Measurements from ENCODE around the gene PIK3R1. TPM values are rescaled to one million over a fixed set of nuclear protein-coding genes. Genes with fewer than 3 reads are reported as not detected.

PIK3R1 gene
- total RNA-seq, 2 donors from 2014 or later: 29.8 to 30.2 TPM

DNA sequence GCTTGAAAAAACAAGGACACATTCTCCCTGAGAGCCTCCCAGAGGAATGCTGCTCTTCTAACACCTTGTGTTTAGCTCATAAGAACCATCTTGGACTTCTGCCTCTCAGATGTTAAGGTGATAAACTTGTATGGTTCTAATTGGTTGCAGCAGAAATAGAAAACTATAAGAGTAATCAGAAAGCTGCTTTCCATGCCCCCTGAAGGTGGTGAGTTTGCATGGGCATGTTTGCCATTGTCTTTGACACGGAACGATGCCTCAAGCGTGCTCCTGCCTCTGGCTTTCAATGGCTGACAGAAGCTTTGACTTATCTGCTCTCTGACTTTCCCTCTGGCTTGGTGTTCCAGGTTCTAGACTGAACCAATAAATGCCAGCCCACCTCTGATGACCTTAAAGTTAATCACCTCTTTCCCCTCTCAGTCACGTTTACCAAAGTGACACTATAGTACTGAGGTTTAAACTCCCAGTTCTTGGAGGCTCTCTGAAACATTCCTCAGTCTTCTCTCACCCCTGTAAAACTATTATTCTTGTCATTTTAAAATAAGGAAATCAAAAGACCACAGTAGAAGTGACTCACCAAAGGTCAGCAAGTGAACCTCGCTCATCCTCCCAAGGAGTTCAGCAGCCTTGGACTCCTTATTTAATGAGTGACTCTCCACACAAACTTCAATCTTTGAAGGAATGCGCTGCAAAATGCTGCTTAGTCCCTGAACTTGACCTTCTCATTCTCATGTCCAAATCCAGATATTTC is 103.6 kb downstream of the PIK3R1 start:
- DNase-seq: no peak
- Mint-ChIP-seq H3K4me1 (no peaks in the 10 kb centered on the region), H3K9me3 (no peaks in the 10 kb centered on the region), H3K36me3 (ENCODE audit: low read depth) (no peaks in the 10 kb centered on the region), H3K27me3 (ENCODE audit: insufficient read depth) (no peaks in the 10 kb centered on the region), H3K4me3 (no peak overlapping the region), H3K27ac (no peak overlapping the region)
- WGBS, 2 experiments (ENCODE audit: insufficient coverage in 1 of 2, insufficient read length in 1 of 2): 95 to 96% methylated on average over 6 of the region's 6 CpGs
- Histone ChIP-seq H3K4me3 (ENCODE audit: low read length) (no peak overlapping the region), H3K27ac (ENCODE audit: low read depth, low read length) (no peak overlapping the region), H3K9ac (ENCODE audit: extremely low read depth, low read length, poor library complexity, severe bottlenecking) (no peak overlapping the region), H3K27me3 (ENCODE audit: control insufficient read depth, insufficient read depth, low read length, poor library complexity, severe bottlenecking) (no peaks in the 10 kb centered on the region), H3K4me1 (ENCODE audit: control insufficient read depth, insufficient read depth, low read length) (no peaks in the 10 kb centered on the region), H3K36me3 (ENCODE audit: control insufficient read depth, insufficient read depth, low read length) (no peaks in the 10 kb centered on the region), H3K9me3 (ENCODE audit: control insufficient read depth, low read length) (no peaks in the 10 kb centered on the region)
- TF ChIP-seq, protein P1, sequence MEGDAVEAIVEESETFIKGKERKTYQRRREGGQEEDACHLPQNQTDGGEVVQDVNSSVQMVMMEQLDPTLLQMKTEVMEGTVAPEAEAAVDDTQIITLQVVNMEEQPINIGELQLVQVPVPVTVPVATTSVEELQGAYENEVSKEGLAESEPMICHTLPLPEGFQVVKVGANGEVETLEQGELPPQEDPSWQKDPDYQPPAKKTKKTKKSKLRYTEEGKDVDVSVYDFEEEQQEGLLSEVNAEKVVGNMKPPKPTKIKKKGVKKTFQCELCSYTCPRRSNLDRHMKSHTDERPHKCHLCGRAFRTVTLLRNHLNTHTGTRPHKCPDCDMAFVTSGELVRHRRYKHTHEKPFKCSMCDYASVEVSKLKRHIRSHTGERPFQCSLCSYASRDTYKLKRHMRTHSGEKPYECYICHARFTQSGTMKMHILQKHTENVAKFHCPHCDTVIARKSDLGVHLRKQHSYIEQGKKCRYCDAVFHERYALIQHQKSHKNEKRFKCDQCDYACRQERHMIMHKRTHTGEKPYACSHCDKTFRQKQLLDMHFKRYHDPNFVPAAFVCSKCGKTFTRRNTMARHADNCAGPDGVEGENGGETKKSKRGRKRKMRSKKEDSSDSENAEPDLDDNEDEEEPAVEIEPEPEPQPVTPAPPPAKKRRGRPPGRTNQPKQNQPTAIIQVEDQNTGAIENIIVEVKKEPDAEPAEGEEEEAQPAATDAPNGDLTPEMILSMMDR (conservative IDR thresholded peaks at IDR 0.05): no peak

DNA sequence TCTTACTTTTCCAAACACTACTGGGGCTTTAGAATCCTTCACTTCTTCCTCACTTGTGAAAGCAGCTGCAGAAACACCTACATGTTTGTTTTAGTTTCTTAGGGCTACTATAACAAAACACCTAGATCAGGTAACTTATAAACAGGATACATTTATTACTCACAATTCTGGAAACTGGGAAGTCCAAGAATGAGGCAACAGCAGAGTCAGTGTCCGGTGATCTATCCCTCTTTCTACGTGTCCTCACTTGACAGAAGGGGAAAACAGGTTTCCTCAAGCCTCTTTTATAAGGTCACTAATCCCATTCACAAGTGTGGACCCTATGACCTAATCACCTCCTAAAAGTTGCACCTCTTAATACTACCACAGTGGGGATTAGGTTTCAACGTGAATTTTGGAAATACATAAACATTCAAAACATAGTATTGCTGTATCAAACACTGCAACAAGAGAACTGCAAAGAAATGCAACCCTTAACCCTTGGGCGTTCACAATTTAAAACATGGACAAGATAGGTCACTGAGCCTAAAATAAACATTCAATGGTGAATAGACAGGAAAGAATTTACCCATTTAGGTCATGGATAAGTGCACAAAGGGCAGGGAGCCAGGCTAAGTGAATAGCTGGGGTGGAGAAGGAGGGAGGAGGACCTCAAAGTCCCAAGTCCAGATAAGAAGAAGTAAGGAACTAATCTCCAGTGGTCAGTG is 104.3 kb downstream of the PIK3R1 start:
- Mint-ChIP-seq H3K27me3 (ENCODE audit: insufficient read depth) (no peaks in the 10 kb centered on the region), H3K9me3 (peaks cover 7% of the 10 kb centered on the region), H3K36me3 (ENCODE audit: low read depth) (no peaks in the 10 kb centered on the region), H3K4me3 (no peak overlapping the region), H3K27ac (no peak overlapping the region), H3K4me1 (no peaks in the 10 kb centered on the region)
- Histone ChIP-seq H3K27me3 (ENCODE audit: control insufficient read depth, insufficient read depth, low read length, poor library complexity, severe bottlenecking) (no peaks in the 10 kb centered on the region), H3K36me3 (ENCODE audit: control insufficient read depth, insufficient read depth, low read length) (no peaks in the 10 kb centered on the region), H3K9ac (ENCODE audit: extremely low read depth, low read length, poor library complexity, severe bottlenecking) (no peak overlapping the region), H3K27ac (ENCODE audit: low read depth, low read length) (no peak overlapping the region), H3K4me3 (ENCODE audit: low read length) (no peak overlapping the region), H3K9me3 (ENCODE audit: control insufficient read depth, low read length) (no peaks in the 10 kb centered on the region), H3K4me1 (ENCODE audit: control insufficient read depth, insufficient read depth, low read length) (no peaks in the 10 kb centered on the region)
- no peak for DNase-seq
- 88 to 90% methylated on average over 4 of the region's 4 CpGs for WGBS, 2 experiments (ENCODE audit: insufficient coverage in 1 of 2, insufficient read length in 1 of 2)
- TF ChIP-seq, protein P1 (conservative IDR thresholded peaks at IDR 0.05): no peak

DNA sequence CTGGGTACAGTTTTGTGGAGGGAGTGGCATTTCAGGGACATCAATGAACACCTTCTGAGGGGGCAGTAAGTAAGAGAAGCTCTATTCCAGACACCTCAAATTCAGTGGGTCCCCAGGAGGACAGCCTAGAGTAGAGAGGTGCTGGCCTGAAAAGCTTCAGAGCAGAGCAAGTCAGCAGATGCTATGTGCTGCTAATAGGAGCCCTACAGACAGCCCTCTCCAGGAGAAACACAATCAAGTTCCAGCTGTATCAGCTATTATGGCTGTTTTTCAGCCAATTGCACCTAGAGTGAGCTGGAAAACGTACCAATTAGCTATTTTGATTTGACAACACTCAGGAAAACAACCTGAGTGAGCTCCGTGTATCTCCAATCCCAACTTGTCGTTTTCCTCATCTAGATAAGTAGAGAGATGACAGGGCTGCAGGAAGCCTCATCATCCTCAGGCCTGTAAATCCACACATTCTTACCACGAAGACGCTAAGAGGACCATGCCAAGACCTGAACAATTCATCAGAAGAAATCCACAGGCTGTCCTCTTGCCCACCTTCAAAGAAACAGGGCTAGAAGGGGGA is 104.9 kb downstream of the PIK3R1 start:
- Histone ChIP-seq H3K36me3 (ENCODE audit: control insufficient read depth, insufficient read depth, low read length) (no peaks in the 10 kb centered on the region), H3K4me3 (ENCODE audit: low read length) (no peak overlapping the region), H3K27me3 (ENCODE audit: control insufficient read depth, insufficient read depth, low read length, poor library complexity, severe bottlenecking) (no peaks in the 10 kb centered on the region), H3K27ac (ENCODE audit: low read depth, low read length) (no peak overlapping the region), H3K4me1 (ENCODE audit: control insufficient read depth, insufficient read depth, low read length) (no peaks in the 10 kb centered on the region), H3K9ac (ENCODE audit: extremely low read depth, low read length, poor library complexity, severe bottlenecking) (no peak overlapping the region), H3K9me3 (ENCODE audit: control insufficient read depth, low read length) (no peaks in the 10 kb centered on the region)
- Mint-ChIP-seq H3K27ac (no peak overlapping the region), H3K36me3 (ENCODE audit: low read depth) (no peaks in the 10 kb centered on the region), H3K4me3 (no peak overlapping the region), H3K27me3 (ENCODE audit: insufficient read depth) (no peaks in the 10 kb centered on the region), H3K9me3 (peaks cover 8% of the 10 kb centered on the region), H3K4me1 (no peaks in the 10 kb centered on the region)
- TF ChIP-seq, protein P1 (conservative IDR thresholded peaks at IDR 0.05): no peak
- WGBS, 2 experiments (ENCODE audit: insufficient coverage in 1 of 2, insufficient read length in 1 of 2): 85% methylated on average over 3 to 5 of the region's 5 CpGs
- no peak for DNase-seq
